Kidney epithelial cell (primary cell): Measurements from ENCODE around the gene CUBN. TPM values are rescaled to one million over a fixed set of nuclear protein-coding genes. Genes with fewer than 3 reads are reported as not detected.
A peak's percentile ranks its signal among the peaks of the same experiment; 100 is the strongest.

Experiments
- DNase-seq: peaks from one replicate; pipeline ENCODE4 v3.0.0-alpha.2; 2010; ENCODE audit warnings: low read depth
- H3K27me3 ChIP-seq: 2 replicates; pipeline ENCODE4 v1.6.0; 2011; ENCODE audit warnings: low read length; ENCODE audit not compliant: control insufficient read depth, insufficient read depth
- H3K36me3 ChIP-seq: 2 replicates; pipeline ENCODE4 v1.5.1; 2011; ENCODE audit warnings: low read length; ENCODE audit not compliant: control insufficient read depth, insufficient read depth
- H3K4me3 ChIP-seq: 2 replicates; pipeline ENCODE4 v1.5.1; 2011; ENCODE audit warnings: low read depth, mild to moderate bottlenecking, control low read depth, low read length
- CTCF ChIP-seq: IDR thresholded peaks from 2 replicates; pipeline ENCODE4 v1.5.1; 2011; ENCODE audit warnings: mild to moderate bottlenecking, moderate library complexity, low read length, control low read depth, inconsistent platforms; ENCODE audit not compliant: insufficient read depth, poor library complexity, severe bottlenecking
- total RNA-seq: library from RNA; depleted of rRNA; stranded (reverse); fragments of >200 nt; gene quantifications from 2 replicates; pipeline ENCODE4 v1.2.3, GENCODE V29; 2015

The CUBN gene
- total RNA-seq, 1 donor from 2014 or later = 1.3 TPM

GRCh38 chr10:16867556-16867955 is 262.1 kb downstream of the CUBN start:
- DNase-seq = peak; percentile 59
- no peak for TF ChIP-seq CTCF
- H3K36me3 ChIP-seq = no peaks in the 10 kb centered on the region
- no peaks in the 10 kb centered on the region for H3K27me3 ChIP-seq
- no peak overlapping the region for H3K4me3 ChIP-seq

GRCh38 chr10:16866541-16867275 is 262.9 kb downstream of the CUBN start:
- Histone ChIP-seq H3K27me3 (no peaks in the 10 kb centered on the region), H3K36me3 (no peaks in the 10 kb centered on the region), H3K4me3 (no peak overlapping the region)
- no peak for DNase-seq
- TF ChIP-seq CTCF = no peak

- H3K4me3 ChIP-seq = no peak overlapping the region
- no peak for TF ChIP-seq CTCF
- no peak for DNase-seq
- H3K27me3 ChIP-seq = no peaks in the 10 kb centered on the region
- H3K36me3 ChIP-seq = no peaks in the 10 kb centered on the region
Measured at GRCh38 chr10:16865766-16866165, 263.8 kb downstream of the CUBN start.

- Histone ChIP-seq H3K4me3 (no peak overlapping the region), H3K36me3 (no peaks in the 10 kb centered on the region), H3K27me3 (no peaks in the 10 kb centered on the region)
- no peak for TF ChIP-seq CTCF
- DNase-seq = no peak
Measured at GRCh38 chr10:16863766-16864165, 265.8 kb downstream of the CUBN start.

- no peaks in the 10 kb centered on the region for H3K27me3 ChIP-seq
- no peak for TF ChIP-seq CTCF
- H3K4me3 ChIP-seq = no peak overlapping the region
- DNase-seq = no peak
- no peaks in the 10 kb centered on the region for H3K36me3 ChIP-seq
Measured at GRCh38 chr10:16857419-16857818, 272.2 kb downstream of the CUBN start.

GRCh38 chr10:16856567-16856966 is 273.0 kb downstream of the CUBN start:
- no peak for DNase-seq
- H3K36me3 ChIP-seq = no peaks in the 10 kb centered on the region
- no peak for TF ChIP-seq CTCF
- no peaks in the 10 kb centered on the region for H3K27me3 ChIP-seq
- no peak overlapping the region for H3K4me3 ChIP-seq
